Measurements from ENCODE around the gene SERPINA10. TPM values are rescaled to one million over a fixed set of nuclear protein-coding genes. Genes with fewer than 3 reads are reported as not detected.

SERPINA10 gene
- total and polyA plus RNA-seq, 2 of the 13 experiments (the other 11 are each of a cell fraction or from before 2014, with no cell fraction given), result 20.1 to 20.2 TPM

DNA sequence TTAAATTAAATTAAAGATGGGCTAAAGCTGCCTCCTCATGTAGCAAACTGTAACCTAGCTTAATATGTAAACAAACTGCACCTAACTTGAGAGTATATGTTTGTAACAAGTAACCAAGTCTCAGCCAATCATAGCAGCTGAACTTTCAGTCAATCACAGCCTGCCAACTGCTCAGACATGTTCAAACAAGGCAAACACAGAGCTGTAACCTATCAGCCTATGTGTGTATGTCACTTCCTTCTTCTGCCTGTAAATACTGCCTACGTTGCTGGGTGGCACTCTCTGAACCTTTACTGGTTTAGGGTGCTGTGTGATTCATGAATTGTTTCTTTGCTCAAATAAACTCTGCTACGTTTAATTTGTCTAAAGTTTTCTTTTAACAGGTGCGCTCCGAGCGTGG is 27.2 kb upstream of the SERPINA10 start (continued):
- no peak for TF ChIP-seq ZBTB20 (CRISPR knock-in tag; IDR thresholded peaks at IDR 0.05; ENCODE audit: borderline replicate concordance, low read depth)
- TF ChIP-seq, protein P1, sequence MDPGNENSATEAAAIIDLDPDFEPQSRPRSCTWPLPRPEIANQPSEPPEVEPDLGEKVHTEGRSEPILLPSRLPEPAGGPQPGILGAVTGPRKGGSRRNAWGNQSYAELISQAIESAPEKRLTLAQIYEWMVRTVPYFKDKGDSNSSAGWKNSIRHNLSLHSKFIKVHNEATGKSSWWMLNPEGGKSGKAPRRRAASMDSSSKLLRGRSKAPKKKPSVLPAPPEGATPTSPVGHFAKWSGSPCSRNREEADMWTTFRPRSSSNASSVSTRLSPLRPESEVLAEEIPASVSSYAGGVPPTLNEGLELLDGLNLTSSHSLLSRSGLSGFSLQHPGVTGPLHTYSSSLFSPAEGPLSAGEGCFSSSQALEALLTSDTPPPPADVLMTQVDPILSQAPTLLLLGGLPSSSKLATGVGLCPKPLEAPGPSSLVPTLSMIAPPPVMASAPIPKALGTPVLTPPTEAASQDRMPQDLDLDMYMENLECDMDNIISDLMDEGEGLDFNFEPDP (CRISPR knock-in tag; conservative IDR thresholded peaks at IDR 0.05), result no peak
- TF ChIP-seq KLF13 (CRISPR knock-in tag; IDR thresholded peaks at IDR 0.05), result no peak
- TF ChIP-seq ZNF460 (CRISPR knock-in tag; IDR thresholded peaks at IDR 0.05; ENCODE audit: borderline replicate concordance), result no peak
- no peak for TF ChIP-seq ZFP82 (CRISPR knock-in tag; IDR thresholded peaks at IDR 0.05; ENCODE audit: borderline replicate concordance)
- peak; percentile 95 for TF ChIP-seq ELF3 (CRISPR knock-in tag; IDR thresholded peaks at IDR 0.05)
- no peak for TF ChIP-seq ZNF263 (CRISPR knock-in tag; IDR thresholded peaks at IDR 0.05)
- TF ChIP-seq GATAD1 (CRISPR knock-in tag; IDR thresholded peaks at IDR 0.05), result 0 out of 2 replicates have a peak, but pooled peaks have one; percentile 54
- no peak for TF ChIP-seq PAWR (CRISPR knock-in tag; IDR thresholded peaks at IDR 0.05; ENCODE audit: borderline replicate concordance)
- peak; percentile 76 for TF ChIP-seq NFYB (CRISPR knock-in tag; IDR thresholded peaks at IDR 0.05)
- TF ChIP-seq TCF7 (IDR thresholded peaks at IDR 0.05; ENCODE audit: low read depth), result no peak
- TF ChIP-seq, protein P2, sequence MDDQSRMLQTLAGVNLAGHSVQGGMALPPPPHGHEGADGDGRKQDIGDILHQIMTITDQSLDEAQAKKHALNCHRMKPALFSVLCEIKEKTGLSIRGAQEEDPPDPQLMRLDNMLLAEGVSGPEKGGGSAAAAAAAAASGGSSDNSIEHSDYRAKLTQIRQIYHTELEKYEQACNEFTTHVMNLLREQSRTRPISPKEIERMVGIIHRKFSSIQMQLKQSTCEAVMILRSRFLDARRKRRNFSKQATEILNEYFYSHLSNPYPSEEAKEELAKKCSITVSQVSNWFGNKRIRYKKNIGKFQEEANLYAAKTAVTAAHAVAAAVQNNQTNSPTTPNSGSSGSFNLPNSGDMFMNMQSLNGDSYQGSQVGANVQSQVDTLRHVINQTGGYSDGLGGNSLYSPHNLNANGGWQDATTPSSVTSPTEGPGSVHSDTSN (CRISPR knock-in tag; IDR thresholded peaks at IDR 0.05; ENCODE audit: borderline replicate concordance), result no peak
- TF ChIP-seq ZMYM4 (CRISPR knock-in tag; IDR thresholded peaks at IDR 0.05), result peak; percentile 74; the same call in 1 of the 2 replicates
- TF ChIP-seq, protein P3, sequence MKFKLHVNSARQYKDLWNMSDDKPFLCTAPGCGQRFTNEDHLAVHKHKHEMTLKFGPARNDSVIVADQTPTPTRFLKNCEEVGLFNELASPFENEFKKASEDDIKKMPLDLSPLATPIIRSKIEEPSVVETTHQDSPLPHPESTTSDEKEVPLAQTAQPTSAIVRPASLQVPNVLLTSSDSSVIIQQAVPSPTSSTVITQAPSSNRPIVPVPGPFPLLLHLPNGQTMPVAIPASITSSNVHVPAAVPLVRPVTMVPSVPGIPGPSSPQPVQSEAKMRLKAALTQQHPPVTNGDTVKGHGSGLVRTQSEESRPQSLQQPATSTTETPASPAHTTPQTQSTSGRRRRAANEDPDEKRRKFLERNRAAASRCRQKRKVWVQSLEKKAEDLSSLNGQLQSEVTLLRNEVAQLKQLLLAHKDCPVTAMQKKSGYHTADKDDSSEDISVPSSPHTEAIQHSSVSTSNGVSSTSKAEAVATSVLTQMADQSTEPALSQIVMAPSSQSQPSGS (CRISPR knock-in tag; IDR thresholded peaks at IDR 0.05), result no peak
- no peak for TF ChIP-seq ZNF143 (CRISPR knock-in tag; IDR thresholded peaks at IDR 0.05)
- no peak for TF ChIP-seq ZNF841 (CRISPR knock-in tag; IDR thresholded peaks at IDR 0.05; ENCODE audit: borderline replicate concordance)
- no peak for TF ChIP-seq SP1 (IDR thresholded peaks at IDR 0.05)
- TF ChIP-seq SP1 (CRISPR knock-in tag; IDR thresholded peaks at IDR 0.05), result no peak
- TF ChIP-seq, protein P4, sequence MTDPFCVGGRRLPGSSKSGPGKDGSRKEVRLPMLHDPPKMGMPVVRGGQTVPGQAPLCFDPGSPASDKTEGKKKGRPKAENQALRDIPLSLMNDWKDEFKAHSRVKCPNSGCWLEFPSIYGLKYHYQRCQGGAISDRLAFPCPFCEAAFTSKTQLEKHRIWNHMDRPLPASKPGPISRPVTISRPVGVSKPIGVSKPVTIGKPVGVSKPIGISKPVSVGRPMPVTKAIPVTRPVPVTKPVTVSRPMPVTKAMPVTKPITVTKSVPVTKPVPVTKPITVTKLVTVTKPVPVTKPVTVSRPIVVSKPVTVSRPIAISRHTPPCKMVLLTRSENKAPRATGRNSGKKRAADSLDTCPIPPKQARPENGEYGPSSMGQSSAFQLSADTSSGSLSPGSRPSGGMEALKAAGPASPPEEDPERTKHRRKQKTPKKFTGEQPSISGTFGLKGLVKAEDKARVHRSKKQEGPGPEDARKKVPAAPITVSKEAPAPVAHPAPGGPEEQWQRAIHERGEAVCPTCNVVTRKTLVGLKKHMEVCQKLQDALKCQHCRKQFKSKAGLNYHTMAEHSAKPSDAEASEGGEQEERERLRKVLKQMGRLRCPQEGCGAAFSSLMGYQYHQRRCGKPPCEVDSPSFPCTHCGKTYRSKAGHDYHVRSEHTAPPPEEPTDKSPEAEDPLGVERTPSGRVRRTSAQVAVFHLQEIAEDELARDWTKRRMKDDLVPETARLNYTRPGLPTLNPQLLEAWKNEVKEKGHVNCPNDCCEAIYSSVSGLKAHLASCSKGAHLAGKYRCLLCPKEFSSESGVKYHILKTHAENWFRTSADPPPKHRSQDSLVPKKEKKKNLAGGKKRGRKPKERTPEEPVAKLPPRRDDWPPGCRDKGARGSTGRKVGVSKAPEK (CRISPR knock-in tag; IDR thresholded peaks at IDR 0.05; ENCODE audit: borderline replicate concordance), result no peak
- TF ChIP-seq MIER2 (CRISPR knock-in tag; IDR thresholded peaks at IDR 0.05), result no peak
- TF ChIP-seq ZNF747 (CRISPR knock-in tag; IDR thresholded peaks at IDR 0.05; ENCODE audit: borderline replicate concordance), result no peak
- TF ChIP-seq ZNF484 (CRISPR knock-in tag; IDR thresholded peaks at IDR 0.05; ENCODE audit: borderline replicate concordance, low read depth), result no peak
- TF ChIP-seq, protein P5, sequence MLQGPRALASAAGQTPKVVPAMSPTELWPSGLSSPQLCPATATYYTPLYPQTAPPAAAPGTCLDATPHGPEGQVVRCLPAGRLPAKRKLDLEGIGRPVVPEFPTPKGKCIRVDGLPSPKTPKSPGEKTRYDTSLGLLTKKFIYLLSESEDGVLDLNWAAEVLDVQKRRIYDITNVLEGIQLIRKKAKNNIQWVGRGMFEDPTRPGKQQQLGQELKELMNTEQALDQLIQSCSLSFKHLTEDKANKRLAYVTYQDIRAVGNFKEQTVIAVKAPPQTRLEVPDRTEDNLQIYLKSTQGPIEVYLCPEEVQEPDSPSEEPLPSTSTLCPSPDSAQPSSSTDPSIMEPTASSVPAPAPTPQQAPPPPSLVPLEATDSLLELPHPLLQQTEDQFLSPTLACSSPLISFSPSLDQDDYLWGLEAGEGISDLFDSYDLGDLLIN (CRISPR knock-in tag; IDR thresholded peaks at IDR 0.05; ENCODE audit: borderline replicate concordance), result no peak
- no peak for TF ChIP-seq ZNF788 (CRISPR knock-in tag; IDR thresholded peaks at IDR 0.05; ENCODE audit: borderline replicate concordance)

Data from HepG2 (cell line).